Stimulated activated CD4-positive, alpha-beta T cell treated with anti-CD3 and anti-CD28 coated beads, TNF-alpha, amount 100 ng/mL, for 48 hours (primary cell): ENCODE data around the gene POLA1.

Experiments used
- DNase-seq, 3 donors: peaks; one replicate each; pipeline ENCODE4 v3.0.0-alpha.2; 2020; ENCODE audit warnings: low read depth in 3 of 3

Gene POLA1

DNA sequence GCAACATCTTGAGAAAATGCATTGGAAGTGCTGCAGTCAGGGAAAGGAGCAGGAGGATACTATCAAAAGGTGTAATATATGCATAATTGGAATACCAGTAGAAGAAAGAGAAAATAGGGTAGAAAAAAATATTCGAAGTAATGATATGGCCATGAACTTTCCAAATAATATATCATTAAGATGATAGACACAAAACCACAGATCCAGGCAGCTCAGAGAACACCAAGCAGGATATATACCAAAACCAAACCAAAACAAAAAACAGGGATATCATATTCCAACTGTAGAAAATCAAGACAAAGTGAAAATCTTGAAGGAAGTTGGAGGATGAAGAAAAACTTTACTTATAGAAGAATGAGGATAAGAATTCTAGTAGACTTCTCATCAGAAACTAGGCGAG, 9.7 kb upstream of the POLA1 start:
- no peak for DNase-seq

- no peak for DNase-seq
Observed at GRCh38 chrX:24692305-24692704, 1.4 kb upstream of the POLA1 start.

DNA sequence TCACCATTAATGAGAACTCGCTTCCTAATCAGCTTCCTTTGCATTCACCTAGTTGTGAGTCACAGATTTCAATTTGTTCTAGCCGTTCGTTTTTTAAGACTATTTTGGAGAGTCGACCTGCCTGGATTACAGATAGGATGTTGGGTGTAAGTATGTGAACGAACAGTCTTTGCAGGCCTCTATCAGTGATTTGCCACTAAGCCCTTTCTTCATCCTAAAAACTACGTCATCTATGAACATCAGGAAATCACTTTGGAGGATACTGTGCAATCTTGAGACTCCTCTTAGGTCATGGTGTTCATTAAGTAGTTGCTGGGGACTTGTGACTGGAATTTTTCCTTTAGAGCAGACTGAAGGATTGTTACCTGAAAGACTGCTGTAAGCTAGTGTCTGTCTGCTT, 1.1 kb downstream of the POLA1 start:
- DNase-seq = no peak

- DNase-seq = no peak
Observed at GRCh38 chrX:24696294-24696693, 2.6 kb downstream of the POLA1 start.

- no peak for DNase-seq
Observed at GRCh38 chrX:24702362-24703184, 8.9 kb downstream of the POLA1 start.

GRCh38 chrX:24703185-24703494, 9.4 kb downstream of the POLA1 start:
- DNase-seq = no peak

GRCh38 chrX:24718771-24719170, 25.1 kb downstream of the POLA1 start:
- no peak for DNase-seq

DNA sequence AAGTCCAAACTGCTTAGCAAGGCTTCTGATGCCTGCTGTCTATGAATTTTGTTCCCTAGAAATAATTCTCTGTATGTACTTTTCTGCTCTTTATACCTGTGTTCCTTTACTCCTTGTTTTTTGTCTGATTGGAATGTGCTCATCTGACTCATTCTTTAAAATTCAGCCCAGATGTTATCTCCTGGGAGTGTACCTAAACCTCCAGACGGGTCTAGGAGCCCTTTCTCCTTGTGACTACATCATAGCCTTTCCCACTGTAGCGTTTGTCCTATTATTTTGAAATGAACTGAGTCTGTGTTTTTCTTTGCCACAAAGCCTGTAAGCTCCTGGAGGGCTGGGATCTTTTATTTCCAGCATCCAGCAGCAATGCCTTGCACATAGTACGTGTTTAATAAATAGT, 26.3 kb downstream of the POLA1 start:
- DNase-seq = no peak

- DNase-seq = no peak
Observed at GRCh38 chrX:24728530-24728929, 34.8 kb downstream of the POLA1 start.

- no peak for DNase-seq
Observed at GRCh38 chrX:24732766-24733500, 39.2 kb downstream of the POLA1 start.

- DNase-seq = no peak
Observed at GRCh38 chrX:24741330-24741729, 47.6 kb downstream of the POLA1 start.

DNA sequence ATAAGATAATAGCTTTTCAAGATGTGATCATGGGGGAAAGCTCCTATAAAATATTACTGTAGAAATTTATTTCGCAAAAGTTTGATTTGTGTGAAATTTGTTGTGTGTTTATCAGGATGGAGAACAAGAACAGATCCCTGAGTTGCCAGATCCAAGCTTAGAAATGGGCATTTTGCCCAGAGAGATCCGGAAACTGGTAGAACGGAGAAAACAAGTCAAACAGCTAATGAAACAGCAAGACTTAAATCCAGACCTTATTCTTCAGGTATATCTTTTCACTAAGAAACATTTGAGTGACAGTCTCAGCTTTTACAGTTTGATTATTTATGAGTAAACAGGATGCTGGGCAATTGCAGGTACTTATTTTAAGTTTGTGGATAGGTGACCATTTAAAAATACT, 54.5 kb downstream of the POLA1 start:
- no peak for DNase-seq

DNA sequence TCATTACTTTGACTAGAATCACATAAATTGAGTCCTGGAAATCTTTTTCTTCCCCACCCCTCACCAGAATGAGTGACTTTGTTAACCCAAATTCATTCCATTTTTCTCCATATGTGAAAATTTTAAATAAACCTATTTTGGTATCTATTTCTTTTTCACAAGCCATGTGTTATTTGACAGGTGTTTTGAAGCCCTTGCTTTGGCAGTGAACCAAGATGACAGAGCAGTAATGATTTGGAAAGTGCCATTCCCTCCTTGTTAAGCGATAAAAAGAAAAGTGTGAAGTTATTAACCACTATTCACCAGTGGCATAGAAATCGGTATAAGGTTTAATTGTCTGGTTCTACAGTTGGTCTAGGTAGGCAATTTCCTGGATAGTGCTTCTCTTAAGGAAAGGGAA, 66.1 kb downstream of the POLA1 start:
- no peak for DNase-seq

DNA sequence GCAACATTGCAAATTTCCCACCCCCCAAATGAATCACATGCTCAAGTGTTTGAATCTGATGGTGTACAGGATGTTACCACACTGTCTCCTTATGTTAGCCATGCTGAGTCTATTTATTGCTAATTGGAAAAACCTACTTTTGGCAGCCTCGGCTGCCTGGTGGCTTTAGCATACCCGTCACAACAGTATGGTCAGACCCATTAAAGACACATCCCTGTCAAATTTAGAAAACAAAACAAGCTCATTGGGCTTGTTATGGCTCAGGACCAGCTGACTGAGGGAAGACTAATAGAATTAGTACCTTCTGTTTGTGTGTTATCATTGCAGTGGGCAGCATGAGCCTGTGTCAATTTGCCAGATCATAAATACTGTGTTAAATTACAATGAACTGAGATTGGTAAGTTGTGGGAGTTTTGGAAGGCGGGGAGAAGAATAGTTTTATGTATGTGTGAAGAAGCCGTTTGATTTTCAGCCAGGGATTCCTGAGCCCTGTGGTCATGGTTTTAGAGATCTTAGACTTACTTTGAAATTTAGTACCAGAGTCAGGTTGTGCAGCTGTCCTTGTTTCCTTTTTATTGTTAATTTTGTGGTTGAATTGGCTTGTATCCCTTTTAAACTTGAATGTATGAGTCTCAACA, 66.8 kb downstream of the POLA1 start:
- no peak for DNase-seq

GRCh38 chrX:24761306-24761705, 67.6 kb downstream of the POLA1 start:
- no peak for DNase-seq

GRCh38 chrX:24763989-24764388, 70.3 kb downstream of the POLA1 start:
- no peak for DNase-seq

GRCh38 chrX:24767557-24767956, 73.8 kb downstream of the POLA1 start:
- no peak for DNase-seq

DNA sequence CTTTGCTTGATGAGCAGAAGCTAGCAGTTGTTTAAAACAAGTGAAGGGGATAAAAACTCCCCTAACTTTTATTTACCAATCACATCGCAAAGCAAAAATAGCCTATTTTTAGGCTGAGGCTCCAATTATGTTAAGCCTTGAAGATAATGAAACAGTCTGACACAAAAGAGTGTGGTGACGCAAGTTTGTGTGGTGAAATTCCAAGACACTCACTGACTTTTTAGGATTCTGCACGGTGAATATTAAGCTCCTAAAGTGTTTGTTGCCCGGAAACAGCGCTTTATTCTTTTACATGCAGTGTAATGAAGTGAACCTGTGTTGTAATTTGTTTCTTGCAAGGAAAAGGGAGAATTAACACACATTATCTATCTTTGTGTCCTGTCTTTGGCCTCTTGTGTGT, 74.8 kb downstream of the POLA1 start:
- no peak for DNase-seq

DNA sequence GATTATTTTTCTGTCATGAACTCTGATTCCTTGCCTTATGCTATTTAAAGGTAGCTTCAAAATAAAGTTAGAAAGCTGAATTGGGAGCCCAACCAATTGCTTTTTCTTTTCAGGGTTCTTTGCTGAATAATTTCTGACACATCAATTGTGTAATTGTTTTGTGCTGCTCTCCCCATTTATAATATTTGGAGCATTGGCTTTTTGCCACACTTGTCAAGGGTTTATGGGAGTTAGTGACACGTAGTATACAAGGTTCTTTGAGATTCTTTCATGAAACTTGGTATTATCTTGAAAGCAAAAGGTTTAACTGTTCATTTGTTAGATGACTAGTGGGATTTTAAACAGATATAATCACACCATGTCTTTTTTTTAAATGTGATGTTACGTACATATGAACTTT, 80.9 kb downstream of the POLA1 start:
- no peak for DNase-seq

DNA sequence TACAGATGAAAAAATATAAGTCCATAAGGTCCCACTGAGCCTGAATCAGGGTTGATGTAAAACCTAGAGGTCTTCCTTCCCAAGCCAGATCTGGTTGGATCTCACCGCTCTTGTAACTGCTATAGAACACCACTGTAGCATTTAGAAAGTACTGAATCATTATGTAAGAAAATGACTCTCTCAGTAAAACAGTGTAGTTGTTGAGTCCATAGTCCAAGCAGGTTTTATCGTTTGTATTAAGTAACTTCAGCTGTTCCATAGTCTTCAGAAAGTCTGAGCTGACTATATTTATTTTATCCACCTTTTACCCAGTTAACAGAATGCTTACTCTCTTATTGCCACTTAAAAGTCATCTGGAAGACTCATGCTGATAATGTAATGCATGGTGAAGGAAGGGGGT, 82.2 kb downstream of the POLA1 start:
- DNase-seq = no peak

- no peak for DNase-seq
Observed at GRCh38 chrX:24777660-24778059, 83.9 kb downstream of the POLA1 start.

GRCh38 chrX:24782011-24782410, 88.3 kb downstream of the POLA1 start:
- DNase-seq = no peak

DNA sequence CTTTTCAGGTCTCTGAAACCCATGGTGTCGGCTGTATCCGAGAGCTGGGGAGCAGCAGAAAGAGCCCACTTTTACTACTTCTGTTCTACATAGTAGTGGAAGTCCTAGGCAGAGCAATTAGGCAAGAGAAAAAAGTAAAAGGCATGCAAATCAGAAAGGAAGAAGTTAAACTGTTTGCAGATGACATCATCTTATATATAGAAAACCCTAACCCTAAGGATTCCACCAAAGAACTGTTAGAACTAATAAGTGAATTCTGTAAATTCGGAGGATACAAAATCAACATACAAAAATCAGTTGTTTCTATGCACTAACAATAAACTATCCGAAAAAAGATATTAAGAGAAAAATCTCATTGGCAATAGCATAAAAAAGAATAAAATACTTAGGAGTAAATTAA, 95.3 kb downstream of the POLA1 start:
- DNase-seq = no peak
